Choroid plexus epithelial cell (primary cell): Measurements from ENCODE around the gene PHIP.
"Not testable (repeated sequence)": the region's sequence is repeated elsewhere in the genome, so short reads cannot be mapped to it uniquely, and the experiment has no call there.

Experiments
- DNase-seq: peaks from one replicate; pipeline ENCODE4 v3.0.0-alpha.2; 2010; ENCODE audit warnings: low read depth
- H3K4me3 ChIP-seq: 2 replicates; pipeline ENCODE4 v1.5.1; 2011; ENCODE audit warnings: low read depth, mild to moderate bottlenecking, control low read depth, low read length, moderate library complexity
- CTCF ChIP-seq: conservative IDR thresholded peaks from 2 replicates; pipeline ENCODE4 v1.5.1; 2011; ENCODE audit warnings: low read depth, mild to moderate bottlenecking, control low read depth, inconsistent platforms, low read length, moderate library complexity

Gene PHIP

GRCh38 chr6:79100304-79100703 is 22.2 kb upstream of the PHIP start:
- no peak for TF ChIP-seq CTCF
- DNase-seq = no peak
- no peak overlapping the region for H3K4me3 ChIP-seq

GRCh38 chr6:79094938-79095337 is 16.9 kb upstream of the PHIP start:
- TF ChIP-seq CTCF = no peak
- H3K4me3 ChIP-seq = no peak overlapping the region
- DNase-seq = no peak

- not testable (repeated sequence) for DNase-seq, H3K4me3 ChIP-seq
Measured at GRCh38 chr6:79091801-79092200, 13.7 kb upstream of the PHIP start.

DNA sequence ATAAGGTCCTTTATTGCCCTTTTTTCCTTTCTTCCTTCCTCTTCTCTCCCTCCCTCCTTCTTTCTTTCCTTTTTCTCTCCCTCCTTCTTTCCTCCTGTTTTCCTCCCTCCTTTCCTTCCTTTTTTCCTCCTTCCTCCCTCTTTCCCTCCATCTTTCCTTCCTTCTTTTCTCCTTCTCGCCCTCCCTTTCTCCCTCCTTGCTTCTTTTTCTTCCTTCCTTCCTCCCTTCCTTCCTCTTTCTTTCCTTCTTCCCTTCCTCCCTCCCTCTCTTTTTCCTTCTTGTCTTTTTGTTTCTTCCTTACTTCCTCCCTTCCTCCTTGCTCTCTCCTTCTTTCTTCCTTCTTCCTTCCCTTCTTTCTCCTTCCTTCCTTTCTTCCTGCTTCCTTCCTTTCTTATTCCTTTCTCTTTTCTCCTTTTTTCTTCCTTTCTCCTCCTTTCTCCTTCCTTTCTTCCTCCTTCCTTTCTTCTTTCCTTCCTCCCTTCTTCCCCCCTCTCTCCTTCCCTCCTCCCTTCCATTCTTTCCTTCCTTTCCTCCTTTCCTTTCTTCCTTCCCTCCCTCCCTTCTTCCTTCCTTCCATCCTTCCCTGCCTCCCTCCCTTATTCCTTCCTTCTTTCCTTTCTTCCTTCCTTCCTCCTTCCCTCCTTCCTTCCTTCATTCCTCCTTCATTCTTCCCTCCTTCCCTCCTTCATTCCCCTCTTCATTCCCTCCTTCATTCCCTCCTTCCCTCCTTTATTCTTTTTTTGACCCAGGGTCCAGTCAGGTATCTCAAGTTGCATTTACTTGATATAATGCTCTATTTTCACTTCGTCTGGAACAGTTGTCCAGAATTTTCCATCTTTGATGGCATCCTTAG is 11.7 kb upstream of the PHIP start:
- no peak for TF ChIP-seq CTCF
- DNase-seq = no peak
- H3K4me3 ChIP-seq = no peak overlapping the region

- no peak overlapping the region for H3K4me3 ChIP-seq
- DNase-seq = peak; percentile 62
- no peak for TF ChIP-seq CTCF
Measured at GRCh38 chr6:79084693-79085092, 6.6 kb upstream of the PHIP start.

- no peak for DNase-seq
- no peak for TF ChIP-seq CTCF
Measured at GRCh38 chr6:79082304-79082703, 4.2 kb upstream of the PHIP start.

DNA sequence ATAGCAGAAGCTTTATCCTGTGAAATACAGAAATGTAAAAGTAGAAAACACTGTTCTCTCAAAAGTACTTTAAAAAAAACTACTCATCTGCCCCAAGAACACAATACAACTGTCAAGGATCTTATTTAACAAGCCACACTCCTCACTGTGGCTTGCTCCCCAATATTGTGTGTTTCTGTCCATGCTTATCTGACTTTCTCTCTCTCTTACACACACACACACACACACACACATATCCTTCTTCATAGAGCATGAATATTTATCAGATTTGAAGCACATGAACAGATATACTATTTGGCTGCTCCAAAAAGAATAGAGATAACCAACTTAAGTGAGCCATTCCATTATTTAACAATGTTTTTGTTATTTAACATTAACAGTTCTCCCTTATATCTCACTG is 3.6 kb upstream of the PHIP start:
- H3K4me3 ChIP-seq = no peak overlapping the region
- no peak for DNase-seq
- no peak for TF ChIP-seq CTCF

More at GRCh38 chr6:79082304-79082703, 4.2 kb upstream of the PHIP start:
- H3K4me3 ChIP-seq = no peak overlapping the region
